ENCODE measurements around the gene LYPD6.

Gene LYPD6

DNA sequence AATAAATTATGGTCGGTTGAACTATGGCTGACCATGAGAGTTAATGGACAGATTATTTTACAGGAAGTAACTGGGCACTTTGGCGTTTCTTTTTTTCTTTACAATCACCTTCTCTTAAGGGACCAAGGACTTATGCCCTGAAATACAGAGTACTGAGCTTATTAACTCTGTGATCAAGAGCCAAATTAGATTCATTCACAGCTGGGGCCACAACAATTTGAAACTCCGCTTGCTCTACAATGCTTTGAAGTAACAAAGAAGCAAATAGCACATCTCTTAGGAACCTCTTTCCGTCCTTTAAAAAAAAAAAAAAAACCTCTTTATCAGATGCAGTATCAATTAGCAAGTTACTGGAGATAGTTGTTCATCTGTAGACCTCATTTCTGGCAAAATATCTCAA is 112.0 kb downstream of the LYPD6 start:
- no peak overlapping the region for H3K27ac ChIP-seq
- DNase-seq (ENCODE audit: low read depth, low spot score) = no peak

DNA sequence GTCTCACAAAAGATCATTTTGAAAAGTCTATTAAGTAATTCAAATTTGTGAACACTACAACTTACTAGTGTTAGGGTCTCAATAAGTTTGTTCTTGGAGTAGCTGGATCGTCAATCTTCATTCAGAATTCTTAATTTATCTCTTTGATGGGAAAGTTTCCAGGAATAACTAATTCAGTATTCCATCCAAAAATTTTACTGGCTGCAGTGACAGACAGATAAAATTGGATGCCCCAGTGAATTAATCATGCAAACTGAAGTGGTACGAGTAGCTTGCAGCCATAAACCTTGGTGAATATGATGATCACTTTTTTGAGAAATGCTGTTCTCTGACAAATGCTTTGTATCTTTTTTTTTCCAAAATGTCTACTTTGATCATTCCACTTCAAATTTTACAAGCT is 112.8 kb downstream of the LYPD6 start:
- H3K27ac ChIP-seq = no peak overlapping the region
- DNase-seq (ENCODE audit: low read depth, low spot score) = no peak

DNA sequence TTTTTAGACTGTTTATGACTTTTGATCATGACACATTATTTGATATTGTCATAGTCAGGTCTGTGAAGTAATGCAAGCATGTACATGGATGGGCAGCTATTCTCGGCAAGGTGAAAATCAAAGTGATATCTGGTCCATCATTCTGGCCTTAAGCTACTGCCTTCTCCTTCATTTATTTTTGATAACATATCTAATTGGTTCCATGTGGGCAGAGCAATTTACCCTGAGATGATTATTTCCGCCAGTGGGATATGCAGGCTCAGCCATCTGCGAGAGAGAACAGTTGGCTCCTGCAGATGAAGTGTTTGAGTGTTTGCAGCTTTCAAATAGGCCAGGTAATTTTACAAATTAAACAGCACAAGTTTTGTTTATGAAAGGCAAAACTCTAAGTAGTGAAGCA is 116.4 kb downstream of the LYPD6 start:
- no peak overlapping the region for H3K27ac ChIP-seq
- DNase-seq (ENCODE audit: low read depth, low spot score) = no peak

DNA sequence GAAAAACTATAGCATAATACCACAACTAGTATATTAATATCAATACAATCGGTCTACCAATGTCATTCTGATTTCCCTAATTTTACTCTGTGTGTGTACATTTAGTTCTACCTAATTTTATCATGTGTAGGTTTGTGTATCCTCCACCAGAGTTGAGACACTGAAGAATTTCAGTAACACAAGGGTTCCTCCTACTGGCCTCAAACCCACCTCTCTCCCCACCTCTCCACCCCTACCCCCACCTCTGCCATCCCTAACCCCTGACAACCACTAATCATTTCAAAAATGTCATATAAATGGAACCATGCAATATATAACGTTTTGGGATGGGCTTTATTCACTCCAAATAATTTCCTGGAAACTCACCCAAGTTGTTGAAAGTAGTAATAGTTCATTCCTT is 117.9 kb downstream of the LYPD6 start:
- no peak overlapping the region for H3K27ac ChIP-seq
- DNase-seq (ENCODE audit: low read depth, low spot score) = no peak

DNA sequence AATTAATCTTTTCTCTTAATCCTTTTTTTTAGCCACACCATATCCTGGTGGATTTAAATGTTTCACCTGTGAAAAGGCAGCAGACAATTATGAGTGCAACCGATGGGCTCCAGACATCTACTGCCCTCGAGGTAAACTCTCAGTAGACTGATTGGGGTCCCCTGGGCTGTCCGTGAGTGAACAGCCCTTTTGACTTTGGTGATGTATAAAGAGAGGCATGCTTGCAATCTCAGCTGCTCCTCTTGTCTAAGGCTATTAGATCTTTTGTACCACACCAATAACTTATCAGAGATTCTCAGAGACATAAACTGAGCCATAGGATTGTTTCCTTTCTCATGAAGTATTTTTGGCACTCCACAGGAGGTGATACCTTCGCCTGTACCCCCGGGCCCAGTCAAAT is 118.6 kb downstream of the LYPD6 start:
- DNase-seq (ENCODE audit: low read depth, low spot score) = no peak
- no peak overlapping the region for H3K27ac ChIP-seq

DNA sequence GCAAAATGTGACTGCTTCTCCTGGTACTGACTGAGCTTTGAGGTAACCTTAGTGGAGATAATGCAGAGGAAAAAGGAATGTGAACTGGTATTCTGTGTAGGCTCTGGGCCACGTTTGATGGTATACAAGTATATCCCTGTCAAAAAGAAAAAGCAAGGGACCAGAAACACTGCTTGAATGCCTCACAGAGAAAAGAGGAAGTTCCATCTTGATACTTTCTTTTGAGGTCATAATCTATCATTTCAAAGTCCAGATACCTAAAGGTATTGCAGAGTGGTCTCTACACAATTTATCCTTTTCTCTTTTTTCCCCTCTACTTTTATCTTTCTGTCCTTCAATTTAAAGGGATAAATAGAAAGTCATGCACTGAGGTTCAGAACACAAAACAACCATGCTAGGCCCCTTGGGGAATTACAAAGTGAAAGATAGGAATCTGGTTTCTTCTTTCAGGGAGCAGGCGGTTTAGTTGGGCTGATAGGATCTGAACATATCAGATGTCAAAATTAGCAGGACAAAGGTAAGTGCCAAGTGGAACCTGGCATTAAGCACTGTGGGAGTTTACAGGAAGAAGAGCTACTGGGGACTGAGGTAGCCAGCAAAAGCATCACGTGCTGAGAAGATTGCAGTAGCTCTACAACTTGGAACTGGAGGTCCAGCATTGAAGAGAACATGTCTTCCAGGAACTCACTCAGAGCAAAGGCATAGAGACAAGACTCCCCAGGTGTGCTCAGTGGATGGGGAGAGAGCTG is 121.2 kb downstream of the LYPD6 start:
- no peak for DNase-seq (ENCODE audit: low read depth, low spot score)
- no peak overlapping the region for H3K27ac ChIP-seq

DNA sequence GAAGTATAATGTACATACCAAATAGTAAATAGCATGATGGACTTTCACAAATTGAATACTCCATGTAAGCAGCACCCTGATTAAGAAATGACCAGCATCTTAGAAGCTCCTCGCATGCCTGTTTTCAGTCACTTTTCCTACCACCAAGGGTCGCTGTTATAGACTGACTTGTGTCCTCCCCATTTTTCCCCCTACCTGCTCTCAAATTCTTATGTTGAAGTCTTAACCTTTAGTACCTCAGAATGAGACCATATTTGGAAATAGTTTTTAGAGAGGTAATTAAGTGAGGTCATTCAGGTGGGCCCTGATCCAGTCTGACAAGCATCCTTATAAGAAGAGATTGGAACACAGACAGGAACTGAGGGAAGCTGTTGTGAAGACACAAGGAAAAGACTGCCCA is 125.9 kb downstream of the LYPD6 start:
- no peak for DNase-seq (ENCODE audit: low read depth, low spot score)
- no peak overlapping the region for H3K27ac ChIP-seq

DNA sequence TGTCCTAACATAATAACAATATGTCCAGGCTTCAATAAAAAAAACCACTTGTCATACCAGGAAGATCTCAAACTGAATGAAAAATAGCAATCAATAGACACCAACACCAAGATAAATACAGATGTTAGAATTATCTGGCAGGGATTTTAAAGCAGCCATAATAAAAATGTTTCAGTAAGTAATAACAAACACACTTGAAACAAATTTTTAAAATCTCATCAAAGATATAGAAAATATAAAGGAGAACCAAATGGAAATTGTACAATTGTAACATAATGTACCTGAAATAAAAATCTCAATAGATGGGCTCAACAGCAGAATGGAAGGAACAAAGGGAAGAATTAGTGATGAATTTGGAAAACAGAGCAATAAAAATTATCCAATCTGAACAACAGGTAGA is 128.1 kb downstream of the LYPD6 start:
- no peak for DNase-seq (ENCODE audit: low read depth, low spot score)
- no peak overlapping the region for H3K27ac ChIP-seq

DNA sequence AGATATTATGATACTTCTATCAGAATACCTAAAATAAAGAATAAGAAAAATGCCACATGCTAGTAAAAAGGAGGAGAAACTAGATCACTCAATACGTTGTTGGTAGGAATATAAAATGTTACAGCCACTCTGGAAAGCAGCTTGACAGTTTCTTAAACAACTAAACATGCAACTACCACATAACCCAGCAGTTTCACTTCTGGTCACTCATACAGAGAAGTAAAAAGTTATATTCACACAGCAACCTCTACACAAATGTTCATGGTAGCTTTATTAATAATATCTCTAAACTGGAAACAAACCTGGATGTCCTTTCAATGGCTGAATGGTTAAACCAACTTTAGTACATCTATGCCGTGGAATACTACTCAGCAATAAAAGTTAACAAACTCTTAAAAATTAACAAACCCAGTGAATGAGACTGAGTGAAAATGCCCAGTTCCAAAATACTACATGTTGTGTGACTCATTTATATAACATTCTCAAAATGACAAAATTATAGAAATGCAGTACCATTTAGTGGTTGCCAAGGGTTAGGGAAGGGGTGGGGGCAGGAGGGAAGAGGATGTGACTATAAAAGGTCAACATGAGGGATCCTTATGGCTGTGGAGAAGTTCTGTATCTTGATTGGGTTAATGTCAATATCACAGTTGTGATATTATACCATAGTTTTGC is 133.1 kb downstream of the LYPD6 start:
- H3K27ac ChIP-seq = no peak overlapping the region
- no peak for DNase-seq (ENCODE audit: low read depth, low spot score)

DNA sequence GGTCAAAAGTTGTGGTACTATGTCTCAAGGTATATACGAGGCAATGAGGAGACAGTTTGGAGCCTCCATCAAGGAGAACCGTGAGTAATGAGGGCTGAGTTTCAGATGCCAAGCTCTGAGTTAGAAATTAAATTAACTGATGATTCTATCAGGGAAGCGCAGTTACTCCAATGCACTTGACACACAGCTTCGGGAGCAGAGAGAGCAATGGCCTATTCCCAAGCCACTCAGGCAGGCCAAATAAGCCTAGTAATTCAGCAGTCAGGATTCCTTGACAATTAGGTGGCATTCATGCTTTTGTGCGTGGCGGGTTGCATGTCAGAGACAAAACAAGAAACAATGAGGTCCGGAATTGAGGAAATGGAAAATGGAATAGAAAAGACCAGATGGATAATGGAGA is 134.0 kb downstream of the LYPD6 start:
- no peak overlapping the region for H3K27ac ChIP-seq
- no peak for DNase-seq (ENCODE audit: low read depth, low spot score)

DNA sequence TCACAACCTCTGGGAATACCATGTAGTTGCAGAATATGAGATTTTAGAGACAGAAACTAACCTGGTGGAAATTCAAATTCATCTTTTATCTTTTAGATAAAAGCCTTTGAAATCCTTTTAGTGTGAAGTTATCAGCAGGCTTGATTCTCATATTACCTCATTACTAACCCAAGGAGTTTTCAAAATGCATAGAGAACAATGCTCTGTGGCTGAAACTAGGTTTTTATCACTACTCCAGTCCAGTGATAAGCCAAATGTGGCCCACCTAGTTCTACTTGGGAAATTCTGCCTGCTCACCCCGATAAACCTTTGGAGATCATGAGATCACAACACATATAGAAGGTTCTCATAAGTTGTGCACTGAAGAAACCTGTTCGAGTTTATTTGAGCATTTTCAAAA is 135.5 kb downstream of the LYPD6 start:
- no peak overlapping the region for H3K27ac ChIP-seq
- DNase-seq (ENCODE audit: low read depth, low spot score) = no peak

DNA sequence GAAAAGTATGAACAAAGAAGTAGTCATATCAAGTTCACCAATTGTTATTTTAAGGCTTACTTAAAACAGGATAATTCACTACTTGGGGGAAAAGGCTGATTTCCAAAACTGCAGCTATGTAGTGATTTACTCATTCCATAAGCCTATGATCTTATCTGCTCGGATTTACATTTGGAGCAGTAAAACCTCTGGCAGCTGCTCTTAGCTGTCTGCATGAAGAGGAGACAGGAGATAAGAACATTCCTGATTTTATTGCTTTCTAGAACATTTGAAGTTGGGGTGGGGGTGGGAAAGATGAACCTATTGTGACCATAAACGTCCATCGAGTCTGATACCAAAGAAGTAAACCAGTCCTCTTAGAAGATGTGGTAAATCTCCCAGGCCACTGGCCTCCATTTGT is 136.2 kb downstream of the LYPD6 start:
- H3K27ac ChIP-seq = no peak overlapping the region
- DNase-seq (ENCODE audit: low read depth, low spot score) = no peak

DNA sequence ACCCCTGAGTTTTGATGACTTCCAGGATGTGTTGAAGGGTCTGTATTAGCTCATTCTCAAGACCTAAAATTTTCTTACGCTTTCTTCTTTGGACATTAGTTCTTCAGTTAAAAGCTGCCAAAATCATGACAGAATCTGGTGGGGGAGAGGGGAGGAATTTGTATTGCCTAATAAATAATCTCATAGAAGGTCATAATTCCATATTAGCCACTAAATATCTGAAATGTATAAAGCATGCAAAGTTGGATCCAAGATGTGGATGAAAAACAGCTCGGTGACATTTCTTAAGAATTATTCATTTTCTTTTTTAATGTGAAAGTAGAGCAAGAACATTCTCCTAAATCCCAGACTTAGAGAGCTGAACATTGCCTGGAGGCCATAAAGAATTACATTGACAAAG is 137.0 kb downstream of the LYPD6 start:
- no peak for DNase-seq (ENCODE audit: low read depth, low spot score)
- H3K27ac ChIP-seq = no peak overlapping the region

DNA sequence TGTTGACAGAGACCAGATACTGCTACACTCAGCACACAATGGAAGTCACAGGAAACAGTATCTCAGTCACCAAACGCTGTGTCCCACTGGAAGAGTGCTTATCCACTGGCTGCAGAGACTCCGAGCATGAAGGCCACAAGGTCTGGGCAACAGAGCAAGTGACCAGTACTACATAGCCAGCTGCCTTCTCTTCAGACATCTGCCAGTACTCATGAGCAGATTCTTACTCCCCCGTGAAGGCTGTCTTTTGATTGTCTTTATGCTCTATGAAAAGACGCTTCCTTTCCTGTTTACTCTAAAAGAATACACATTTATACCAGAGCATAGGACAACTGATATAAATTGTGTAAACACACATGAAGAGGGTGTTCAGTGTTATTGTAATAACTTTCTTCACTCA is 138.2 kb downstream of the LYPD6 start:
- no peak for DNase-seq (ENCODE audit: low read depth, low spot score)
- H3K27ac ChIP-seq = no peak overlapping the region

DNA sequence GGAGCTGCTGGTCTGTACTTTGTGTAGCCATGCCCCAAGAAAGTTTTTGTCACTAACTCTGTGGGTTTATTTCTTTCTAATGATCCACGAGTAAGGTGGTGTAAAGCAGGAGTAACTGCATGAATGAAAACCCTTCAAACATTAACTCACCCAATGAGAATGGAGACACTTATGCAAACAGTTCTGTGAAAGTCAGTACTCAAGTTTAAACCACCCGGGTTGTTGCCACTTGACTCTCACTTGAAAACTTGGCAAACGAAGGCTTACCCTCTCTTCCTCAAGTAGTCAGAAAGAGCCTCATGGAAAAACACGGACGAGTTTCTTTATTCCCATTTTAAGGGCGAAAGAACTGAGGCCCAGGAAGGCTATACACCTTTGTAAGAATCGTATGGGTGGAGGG is 139.7 kb downstream of the LYPD6 start:
- H3K27ac ChIP-seq = no peak overlapping the region
- DNase-seq (ENCODE audit: low read depth, low spot score) = no peak

DNA sequence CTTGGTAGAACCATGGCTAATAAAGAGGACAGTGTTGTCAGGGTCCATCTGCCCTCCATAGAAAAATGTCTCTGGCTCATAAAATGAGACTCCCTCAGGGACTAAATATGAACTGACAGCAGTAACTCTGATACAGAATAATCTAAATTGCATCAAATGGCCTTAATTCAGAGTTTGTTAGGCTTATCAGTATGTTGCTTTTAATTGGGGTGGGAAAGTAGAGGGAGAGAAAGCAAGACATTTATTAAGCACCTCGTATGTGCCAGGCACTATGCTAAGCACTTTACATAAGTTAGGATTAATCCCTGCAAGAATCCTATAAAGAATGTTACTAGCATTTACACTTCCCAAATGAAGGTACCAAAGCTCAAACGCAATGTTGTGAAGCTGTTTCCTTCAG is 142.0 kb downstream of the LYPD6 start:
- DNase-seq (ENCODE audit: low read depth, low spot score) = no peak
- H3K27ac ChIP-seq = no peak overlapping the region

DNA sequence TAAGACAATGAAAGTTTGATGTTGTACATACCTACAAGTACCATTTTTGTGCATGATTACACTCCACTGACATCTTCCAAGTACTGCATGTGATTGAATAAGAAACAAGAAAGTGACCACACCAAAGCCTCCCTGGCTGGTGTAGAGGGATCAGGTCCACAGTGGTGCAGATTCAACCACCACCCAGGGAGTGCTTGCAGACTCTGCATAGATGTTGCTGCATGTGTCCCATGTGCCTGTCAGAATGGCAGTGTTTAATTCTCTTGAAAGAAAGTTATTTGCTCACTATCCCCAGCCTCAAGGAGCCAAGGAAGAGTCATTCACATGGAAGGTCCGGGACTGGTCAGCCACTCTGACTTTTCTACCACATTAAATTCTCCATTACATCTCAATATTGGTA is 142.7 kb downstream of the LYPD6 start:
- H3K27ac ChIP-seq = no peak overlapping the region
- no peak for DNase-seq (ENCODE audit: low read depth, low spot score)

DNA sequence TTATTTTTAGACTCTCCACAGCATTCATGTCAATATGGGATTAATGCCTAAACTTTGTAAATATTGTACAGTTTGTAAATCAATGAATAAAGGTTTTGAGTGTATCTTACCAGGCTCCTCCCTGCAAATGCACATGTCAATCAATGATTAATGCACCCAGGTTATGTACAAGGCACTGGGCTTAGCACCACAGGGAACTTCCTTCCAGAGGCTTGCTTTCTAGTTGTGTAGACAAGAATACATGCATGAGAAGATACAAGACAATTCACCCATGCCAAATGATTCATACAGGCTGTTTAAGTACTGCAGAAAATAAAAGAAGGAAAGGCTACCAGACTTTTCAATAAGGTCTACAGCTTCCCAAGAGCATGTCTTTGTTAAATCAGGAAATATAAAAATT is 143.1 kb downstream of the LYPD6 start:
- no peak for DNase-seq (ENCODE audit: low read depth, low spot score)
- no peak overlapping the region for H3K27ac ChIP-seq

DNA sequence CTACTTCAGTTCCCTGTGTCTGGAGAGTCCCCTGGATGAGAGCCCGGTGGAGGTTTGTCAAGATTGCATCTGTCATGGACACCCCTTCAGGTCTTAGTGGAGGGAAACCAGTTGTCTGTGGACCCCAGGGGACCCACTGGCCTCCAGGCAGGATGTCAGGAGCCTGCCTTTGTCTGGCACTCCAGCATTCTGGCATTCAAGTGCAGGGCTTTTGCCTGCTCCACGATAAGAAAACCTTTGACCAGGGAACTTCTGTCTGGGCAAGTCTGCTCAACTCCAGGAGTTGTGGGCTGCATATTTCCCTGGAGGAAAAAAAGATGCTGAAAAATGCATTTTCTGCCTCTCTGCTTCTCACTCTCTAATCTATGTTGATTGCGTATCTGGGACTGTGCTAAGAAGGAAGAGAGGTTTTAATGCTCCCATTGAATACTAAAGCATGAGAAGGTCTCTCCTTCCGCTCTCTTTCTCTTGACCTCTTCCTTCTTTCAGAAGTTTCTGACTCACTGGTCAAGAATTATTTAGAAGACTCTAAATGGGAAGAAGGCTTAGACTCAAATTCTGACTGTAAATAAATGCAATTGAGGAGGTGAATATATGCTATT is 152.7 kb downstream of the LYPD6 start:
- no peak for DNase-seq (ENCODE audit: low read depth, low spot score)
- H3K27ac ChIP-seq = no peak overlapping the region

DNA sequence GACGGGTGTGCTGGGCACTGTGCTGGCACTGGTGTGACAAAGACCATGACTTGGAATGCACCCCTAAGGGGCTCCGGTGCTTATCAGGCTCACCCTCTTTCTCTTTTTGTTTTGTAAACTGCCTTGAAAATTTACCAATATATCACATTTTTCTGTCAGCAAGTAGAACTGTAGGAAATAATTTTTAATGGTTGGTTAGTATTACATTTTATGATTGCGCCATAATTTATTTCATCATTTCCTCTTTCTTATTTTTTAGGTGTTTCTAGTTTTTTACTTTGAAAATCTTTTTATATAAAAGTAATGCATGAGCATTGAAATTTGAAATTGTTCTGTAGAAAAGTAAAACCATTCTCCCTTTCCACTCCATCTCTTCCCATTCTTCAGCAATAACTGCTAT is 156.3 kb downstream of the LYPD6 start:
- H3K27ac ChIP-seq = no peak overlapping the region
- DNase-seq (ENCODE audit: low read depth, low spot score) = no peak

DNA sequence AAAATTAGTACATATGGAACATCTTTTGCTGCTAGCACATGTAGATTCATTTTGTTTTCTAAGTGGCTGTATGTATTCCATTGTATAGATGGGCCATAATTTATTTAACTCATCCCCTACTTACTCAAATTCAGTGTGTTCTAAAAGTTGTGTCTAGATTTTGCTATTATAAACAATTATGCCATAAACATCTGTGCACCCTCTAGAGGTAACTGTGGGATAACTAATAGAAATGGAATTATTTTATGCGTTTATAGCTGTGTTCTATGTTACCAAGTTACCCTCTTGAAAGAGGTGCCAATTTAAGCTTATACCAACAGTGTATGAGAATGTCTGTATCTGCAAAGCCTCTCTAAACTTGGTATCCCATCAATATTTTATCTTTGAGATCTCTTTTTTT is 156.8 kb downstream of the LYPD6 start:
- H3K27ac ChIP-seq = no peak overlapping the region
- DNase-seq (ENCODE audit: low read depth, low spot score) = no peak
